ENCODE data around the gene PMVK.

DNA sequence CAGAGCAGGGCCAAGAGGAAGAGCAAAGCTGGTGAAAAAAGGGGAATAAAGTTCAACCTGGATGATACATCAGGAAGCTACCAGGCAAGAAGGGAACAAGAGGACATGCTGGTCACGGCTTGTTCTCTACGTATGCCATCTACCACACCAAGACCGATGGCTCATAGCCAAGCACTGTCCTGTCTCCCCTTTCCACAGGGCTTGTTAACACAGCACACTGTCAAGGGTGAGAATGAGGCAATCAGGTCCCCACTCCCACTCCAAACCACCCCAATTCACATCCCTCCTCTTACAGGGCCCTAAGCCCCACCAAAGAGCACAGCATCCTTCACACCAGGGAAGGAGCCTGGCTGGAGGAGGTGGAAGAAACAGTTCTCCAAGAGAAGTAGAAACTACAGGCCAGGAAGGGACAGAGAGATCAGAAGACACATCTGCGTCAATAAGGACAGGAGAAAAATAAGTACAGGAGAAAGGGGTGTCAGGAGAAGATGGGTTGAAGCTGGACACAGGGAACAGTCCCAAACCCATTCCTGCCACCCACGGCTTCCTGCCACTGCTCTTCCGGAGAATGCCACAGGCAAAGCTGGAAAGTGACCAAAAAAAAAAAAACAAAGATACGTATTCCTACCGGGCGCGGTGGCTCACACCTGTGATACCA is 35.0 kb upstream of the PMVK start:
- TF ChIP-seq, protein P1, sequence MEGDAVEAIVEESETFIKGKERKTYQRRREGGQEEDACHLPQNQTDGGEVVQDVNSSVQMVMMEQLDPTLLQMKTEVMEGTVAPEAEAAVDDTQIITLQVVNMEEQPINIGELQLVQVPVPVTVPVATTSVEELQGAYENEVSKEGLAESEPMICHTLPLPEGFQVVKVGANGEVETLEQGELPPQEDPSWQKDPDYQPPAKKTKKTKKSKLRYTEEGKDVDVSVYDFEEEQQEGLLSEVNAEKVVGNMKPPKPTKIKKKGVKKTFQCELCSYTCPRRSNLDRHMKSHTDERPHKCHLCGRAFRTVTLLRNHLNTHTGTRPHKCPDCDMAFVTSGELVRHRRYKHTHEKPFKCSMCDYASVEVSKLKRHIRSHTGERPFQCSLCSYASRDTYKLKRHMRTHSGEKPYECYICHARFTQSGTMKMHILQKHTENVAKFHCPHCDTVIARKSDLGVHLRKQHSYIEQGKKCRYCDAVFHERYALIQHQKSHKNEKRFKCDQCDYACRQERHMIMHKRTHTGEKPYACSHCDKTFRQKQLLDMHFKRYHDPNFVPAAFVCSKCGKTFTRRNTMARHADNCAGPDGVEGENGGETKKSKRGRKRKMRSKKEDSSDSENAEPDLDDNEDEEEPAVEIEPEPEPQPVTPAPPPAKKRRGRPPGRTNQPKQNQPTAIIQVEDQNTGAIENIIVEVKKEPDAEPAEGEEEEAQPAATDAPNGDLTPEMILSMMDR (conservative IDR thresholded peaks at IDR 0.05; ENCODE audit: low read depth, low read length) = no peak
- no peak for TF ChIP-seq RFX5 (IDR thresholded peaks at IDR 0.05; ENCODE audit: low read depth, low read length)
- no peak for TF ChIP-seq MAFK (IDR thresholded peaks at IDR 0.05; ENCODE audit: low read depth, low read length)
- TF ChIP-seq, protein P2, sequence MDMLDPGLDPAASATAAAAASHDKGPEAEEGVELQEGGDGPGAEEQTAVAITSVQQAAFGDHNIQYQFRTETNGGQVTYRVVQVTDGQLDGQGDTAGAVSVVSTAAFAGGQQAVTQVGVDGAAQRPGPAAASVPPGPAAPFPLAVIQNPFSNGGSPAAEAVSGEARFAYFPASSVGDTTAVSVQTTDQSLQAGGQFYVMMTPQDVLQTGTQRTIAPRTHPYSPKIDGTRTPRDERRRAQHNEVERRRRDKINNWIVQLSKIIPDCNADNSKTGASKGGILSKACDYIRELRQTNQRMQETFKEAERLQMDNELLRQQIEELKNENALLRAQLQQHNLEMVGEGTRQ (IDR thresholded peaks at IDR 0.05; ENCODE audit: low read depth, low read length) = no peak
- no peak for TF ChIP-seq RAD21 (IDR thresholded peaks at IDR 0.05; ENCODE audit: low read length)
- no peak for TF ChIP-seq RCOR1 (IDR thresholded peaks at IDR 0.05; ENCODE audit: insufficient replicate concordance, low read length)
- no peak for TF ChIP-seq POLR2A (IDR thresholded peaks at IDR 0.05; ENCODE audit: low read depth, low read length)
- peak; percentile 25; the same call in 1 of the 2 replicates for TF ChIP-seq CEBPB (IDR thresholded peaks at IDR 0.05; ENCODE audit: low read depth, low read length)
- TF ChIP-seq, protein P3, sequence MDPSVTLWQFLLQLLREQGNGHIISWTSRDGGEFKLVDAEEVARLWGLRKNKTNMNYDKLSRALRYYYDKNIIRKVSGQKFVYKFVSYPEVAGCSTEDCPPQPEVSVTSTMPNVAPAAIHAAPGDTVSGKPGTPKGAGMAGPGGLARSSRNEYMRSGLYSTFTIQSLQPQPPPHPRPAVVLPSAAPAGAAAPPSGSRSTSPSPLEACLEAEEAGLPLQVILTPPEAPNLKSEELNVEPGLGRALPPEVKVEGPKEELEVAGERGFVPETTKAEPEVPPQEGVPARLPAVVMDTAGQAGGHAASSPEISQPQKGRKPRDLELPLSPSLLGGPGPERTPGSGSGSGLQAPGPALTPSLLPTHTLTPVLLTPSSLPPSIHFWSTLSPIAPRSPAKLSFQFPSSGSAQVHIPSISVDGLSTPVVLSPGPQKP (IDR thresholded peaks at IDR 0.05; ENCODE audit: borderline replicate concordance, low read depth, low read length) = no peak

Measured in IMR-90 (cell line).